Mammary epithelial cell (primary cell): Measurements from ENCODE around the gene LSMEM2.

ENCODE experiments used
- EZH2 ChIP-seq: IDR thresholded peaks from 2 replicates; pipeline ENCODE4 v1.6.1; 2012; ENCODE audit warnings: low read length, inconsistent platforms, borderline replicate concordance
- TF ChIP-seq, protein P1 (sequence below), 2 donors: IDR thresholded peaks in 1 of 2; conservative IDR thresholded peaks in 1 of 2; 2 replicates each; pipeline ENCODE4 v1.5.1; 2011 to 2012; ENCODE audit warnings: inconsistent platforms in 2 of 2, low read length in 2 of 2, mild to moderate bottlenecking in 2 of 2, control low read depth in 1 of 2, low read depth in 1 of 2; ENCODE audit not compliant: insufficient read depth in 1 of 2; ENCODE audit errors: extremely low read depth in 1 of 2

DNA sequence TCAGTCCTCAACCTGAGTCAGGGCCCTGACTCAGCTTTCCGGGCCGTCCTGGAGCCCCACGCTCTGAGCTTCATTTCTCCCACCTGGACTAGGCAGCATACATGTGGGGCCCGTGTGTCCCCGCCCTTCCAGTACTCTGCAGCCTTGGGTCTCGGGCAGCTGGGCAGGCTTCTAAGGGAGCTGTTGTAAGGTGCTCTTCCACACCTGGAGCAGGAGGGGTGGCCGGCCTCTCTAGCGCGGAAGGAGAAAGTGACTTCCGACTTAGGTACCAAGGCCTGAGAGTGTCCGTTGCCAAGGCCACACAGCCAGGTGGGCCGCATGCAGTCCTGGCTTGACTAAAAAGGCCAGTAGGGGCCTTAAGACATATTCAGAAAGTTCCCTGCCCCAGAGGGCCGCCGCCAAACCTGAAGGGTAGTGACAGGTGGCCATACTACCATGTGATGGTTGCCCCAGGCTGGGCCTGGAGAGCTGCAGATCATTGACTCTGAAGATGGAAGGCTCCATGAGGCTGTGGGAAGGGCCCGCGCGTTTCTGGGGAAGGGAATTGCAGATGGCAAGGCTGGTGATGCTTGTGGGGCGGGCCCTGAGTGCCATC is 19.4 kb upstream of the LSMEM2 start:
- TF ChIP-seq, protein P1, sequence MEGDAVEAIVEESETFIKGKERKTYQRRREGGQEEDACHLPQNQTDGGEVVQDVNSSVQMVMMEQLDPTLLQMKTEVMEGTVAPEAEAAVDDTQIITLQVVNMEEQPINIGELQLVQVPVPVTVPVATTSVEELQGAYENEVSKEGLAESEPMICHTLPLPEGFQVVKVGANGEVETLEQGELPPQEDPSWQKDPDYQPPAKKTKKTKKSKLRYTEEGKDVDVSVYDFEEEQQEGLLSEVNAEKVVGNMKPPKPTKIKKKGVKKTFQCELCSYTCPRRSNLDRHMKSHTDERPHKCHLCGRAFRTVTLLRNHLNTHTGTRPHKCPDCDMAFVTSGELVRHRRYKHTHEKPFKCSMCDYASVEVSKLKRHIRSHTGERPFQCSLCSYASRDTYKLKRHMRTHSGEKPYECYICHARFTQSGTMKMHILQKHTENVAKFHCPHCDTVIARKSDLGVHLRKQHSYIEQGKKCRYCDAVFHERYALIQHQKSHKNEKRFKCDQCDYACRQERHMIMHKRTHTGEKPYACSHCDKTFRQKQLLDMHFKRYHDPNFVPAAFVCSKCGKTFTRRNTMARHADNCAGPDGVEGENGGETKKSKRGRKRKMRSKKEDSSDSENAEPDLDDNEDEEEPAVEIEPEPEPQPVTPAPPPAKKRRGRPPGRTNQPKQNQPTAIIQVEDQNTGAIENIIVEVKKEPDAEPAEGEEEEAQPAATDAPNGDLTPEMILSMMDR (conservative IDR thresholded peaks at IDR 0.05 in 1 of 2, IDR thresholded peaks at IDR 0.05 in 1 of 2; ENCODE audit: extremely low read depth in 1 of 2, insufficient read depth in 1 of 2, low read depth in 1 of 2, low read length in 2 of 2) = no peak
- TF ChIP-seq EZH2 = no peak
